ENCODE results near the gene SNRNP35. TPM values are rescaled to one million over a fixed set of nuclear protein-coding genes. Genes with fewer than 3 reads are reported as not detected.
A peak's percentile ranks its signal among the peaks of the same experiment; 100 is the strongest.
"Not testable (repeated sequence)": the region's sequence is repeated elsewhere in the genome, so short reads cannot be mapped to it uniquely, and the experiment has no call there.

SNRNP35 gene
- total and polyA plus RNA-seq, 4 experiments from 2014 or later, result 39.0 to 49.5 (median 42.2) TPM

GRCh38 chr12:123478762-123479161, 20.8 kb downstream of the SNRNP35 start:
- CTCF ChIA-PET (ENCODE audit: partially characterized antibody), result no interaction called here

GRCh38 chr12:123479442-123480180, 21.7 kb downstream of the SNRNP35 start:
- H3K4me1 Mint-ChIP-seq, result peaks cover 25 to 51% (median 38%) of the 10 kb centered on the region in 4 donors
- Histone ChIP-seq H3K4me1 (ENCODE audit: insufficient read depth, low read length) (peaks cover 31% of the 10 kb centered on the region), H3K9me3 (ENCODE audit: control insufficient read depth in 1 of 2, low read length in 2 of 2) (no peaks in the 10 kb centered on the region), H3K36me3 (ENCODE audit: insufficient read depth, low read length) (no peaks in the 10 kb centered on the region), H3K27me3 (ENCODE audit: insufficient read depth, low read length) (no peaks in the 10 kb centered on the region), H3K4me3 (ENCODE audit: low read length in 2 of 2) (no peak overlapping the region), H3K27ac (ENCODE audit: low read depth, low read length) (no peak overlapping the region)
- no peak for DNase-seq
- H3K4me3 Mint-ChIP-seq, result peak overlapping the region in 3 of 8 donors; percentile 31 to 72 (median 48)
- H3K36me3 Mint-ChIP-seq, result peaks cover 0 to 8% of the 10 kb centered on the region in 2 donors
- H3K27me3 Mint-ChIP-seq, result no peaks in the 10 kb centered on the region
- intact Hi-C loops (cut with micrococcal nuclease), result loop anchor here (10.0 kb wide), 1 partner anchor 55 kb away; the partner anchor contains the start of gene RILPL1
- CTCF ChIA-PET (ENCODE audit: partially characterized antibody), result no interaction called here
- POLR2A ChIA-PET (ENCODE audit: partially characterized antibody), result no interaction called here
- H3K9me3 Mint-ChIP-seq, result no peaks in the 10 kb centered on the region
- H3K27ac Mint-ChIP-seq, result peak overlapping the region in 6 of 7 donors; percentile 32 to 89 (median 54)

More at GRCh38 chr12:123478762-123479161, 20.8 kb downstream of the SNRNP35 start:
- no peak for DNase-seq
- peak overlapping the region in 2 of 7 donors; percentile 32 to 52 for H3K27ac Mint-ChIP-seq
- H3K4me3 Mint-ChIP-seq, result no peak overlapping the region
- H3K4me1 ChIP-seq (ENCODE audit: insufficient read depth, low read length), result peaks cover 31% of the 10 kb centered on the region
- H3K4me1 Mint-ChIP-seq, result peaks cover 22 to 49% (median 35%) of the 10 kb centered on the region in 4 donors
- no peak overlapping the region for H3K4me3 ChIP-seq (ENCODE audit: low read length in 2 of 2)
- no peaks in the 10 kb centered on the region for H3K9me3 Mint-ChIP-seq
- intact Hi-C loops (cut with micrococcal nuclease), result loop anchor here (10.0 kb wide), 1 partner anchor 56 kb away; the partner anchor contains the start of gene RILPL1
- no peak overlapping the region for H3K27ac ChIP-seq (ENCODE audit: low read depth, low read length)
- POLR2A ChIA-PET (ENCODE audit: partially characterized antibody), result no interaction called here
- H3K27me3 Mint-ChIP-seq, result no peaks in the 10 kb centered on the region
- H3K9me3 ChIP-seq (ENCODE audit: control insufficient read depth in 1 of 2, low read length in 2 of 2), result no peaks in the 10 kb centered on the region
- H3K36me3 Mint-ChIP-seq, result peaks cover 0 to 8% of the 10 kb centered on the region in 2 donors
- no peaks in the 10 kb centered on the region for H3K27me3 ChIP-seq (ENCODE audit: insufficient read depth, low read length)
- no peaks in the 10 kb centered on the region for H3K36me3 ChIP-seq (ENCODE audit: insufficient read depth, low read length)

- POLR2A ChIA-PET (ENCODE audit: partially characterized antibody), result interaction anchor here (1.1 kb wide), 1 partner anchor 22 kb away, joined by 3 read pairs; no protein-coding TSS in a partner anchor
- H3K27ac ChIP-seq (ENCODE audit: low read depth, low read length); H3K27me3 Mint-ChIP-seq; H3K9me3 Mint-ChIP-seq; intact Hi-C loops (cut with micrococcal nuclease); H3K9me3 ChIP-seq (ENCODE audit: control insufficient read depth in 1 of 2, low read length in 2 of 2); H3K4me3 Mint-ChIP-seq; H3K27me3 ChIP-seq (ENCODE audit: insufficient read depth, low read length); H3K4me3 ChIP-seq (ENCODE audit: low read length in 2 of 2); H3K36me3 ChIP-seq (ENCODE audit: insufficient read depth, low read length); H3K36me3 Mint-ChIP-seq; DNase-seq: not testable (repeated sequence)
- H3K4me1 ChIP-seq (ENCODE audit: insufficient read depth, low read length), result peaks cover 25% of the 10 kb centered on the region
- Mint-ChIP-seq H3K27ac (peak overlapping the region in 1 of 7 donors; percentile 56), H3K4me1 (peaks cover 17 to 49% (median 34%) of the 10 kb centered on the region in 4 donors)
- CTCF ChIA-PET (ENCODE audit: partially characterized antibody), result interaction anchor here (0.7 to 1.5 kb wide), 3 partner anchors 13 to 58 kb away, joined by 3 read pairs; partner anchors contain the start of gene SNRNP35
Observed at GRCh38 chr12:123481251-123481650, 23.3 kb downstream of the SNRNP35 start.

GRCh38 chr12:123482876-123483275, 24.9 kb downstream of the SNRNP35 start:
- no peak for DNase-seq
- no peak overlapping the region for H3K27ac ChIP-seq (ENCODE audit: low read depth, low read length)
- CTCF ChIA-PET (ENCODE audit: partially characterized antibody), result interaction anchor here (2.0 kb wide), 1 partner anchor 50 kb away, joined by 4 read pairs; no protein-coding TSS in a partner anchor
- Mint-ChIP-seq H3K27me3 (no peaks in the 10 kb centered on the region), H3K36me3 (no peaks in the 10 kb centered on the region), H3K27ac (peak overlapping the region in 3 of 7 donors; percentile 17 to 73 (median 70)), H3K9me3 (no peaks in the 10 kb centered on the region), H3K4me1 (peaks cover 14 to 41% (median 29%) of the 10 kb centered on the region in 4 donors), H3K4me3 (no peak overlapping the region)
- no peaks in the 10 kb centered on the region for H3K27me3 ChIP-seq (ENCODE audit: insufficient read depth, low read length)
- no peaks in the 10 kb centered on the region for H3K36me3 ChIP-seq (ENCODE audit: insufficient read depth, low read length)
- no peak overlapping the region for H3K4me3 ChIP-seq (ENCODE audit: low read length in 2 of 2)
- POLR2A ChIA-PET (ENCODE audit: partially characterized antibody), result interaction anchor here (0.6 to 0.7 kb wide), 2 partner anchors 22 to 34 kb away, joined by 3 read pairs; no protein-coding TSS in a partner anchor
- H3K9me3 ChIP-seq (ENCODE audit: control insufficient read depth in 1 of 2, low read length in 2 of 2), result no peaks in the 10 kb centered on the region
- H3K4me1 ChIP-seq (ENCODE audit: insufficient read depth, low read length), result peaks cover 25% of the 10 kb centered on the region
- intact Hi-C loops (cut with micrococcal nuclease), result no loop called here

- Mint-ChIP-seq H3K9me3 (no peaks in the 10 kb centered on the region), H3K36me3 (no peaks in the 10 kb centered on the region), H3K4me3 (peak overlapping the region in 5 of 8 donors; percentile 43 to 79 (median 58)), H3K27me3 (no peaks in the 10 kb centered on the region), H3K4me1 (peaks cover 14 to 41% (median 28%) of the 10 kb centered on the region in 4 donors), H3K27ac (peak overlapping the region; percentile 42 to 88 (median 86))
- Histone ChIP-seq H3K4me1 (ENCODE audit: insufficient read depth, low read length) (peaks cover 25% of the 10 kb centered on the region), H3K36me3 (ENCODE audit: insufficient read depth, low read length) (no peaks in the 10 kb centered on the region), H3K9me3 (ENCODE audit: control insufficient read depth in 1 of 2, low read length in 2 of 2) (no peaks in the 10 kb centered on the region), H3K4me3 (ENCODE audit: low read length in 2 of 2) (no peak overlapping the region), H3K27me3 (ENCODE audit: insufficient read depth, low read length) (no peaks in the 10 kb centered on the region), H3K27ac (ENCODE audit: low read depth, low read length) (no peak overlapping the region)
- intact Hi-C loops (cut with micrococcal nuclease), result no loop called here
- no peak for DNase-seq
- ChIA-PET POLR2A (ENCODE audit: partially characterized antibody) (interaction anchor here (0.7 kb wide), 2 partner anchors 35 to 47 kb away, joined by 3 read pairs; partner anchors contain the start of gene RILPL2), CTCF (ENCODE audit: partially characterized antibody) (interaction anchor here (2.0 kb wide), 1 partner anchor 49 kb away, joined by 4 read pairs; no protein-coding TSS in a partner anchor)
Observed at GRCh38 chr12:123483602-123484248, 25.8 kb downstream of the SNRNP35 start.

- intact Hi-C loops (cut with micrococcal nuclease), result no loop called here
- Mint-ChIP-seq H3K4me3 (no peak overlapping the region), H3K36me3 (no peaks in the 10 kb centered on the region), H3K4me1 (peaks cover 12 to 30% (median 21%) of the 10 kb centered on the region in 4 donors), H3K9me3 (no peaks in the 10 kb centered on the region), H3K27ac (no peak overlapping the region), H3K27me3 (no peaks in the 10 kb centered on the region)
- DNase-seq, result no peak
- peaks cover 18% of the 10 kb centered on the region for H3K4me1 ChIP-seq (ENCODE audit: insufficient read depth, low read length)
- no peaks in the 10 kb centered on the region for H3K27me3 ChIP-seq (ENCODE audit: insufficient read depth, low read length)
- CTCF ChIA-PET (ENCODE audit: partially characterized antibody), result no interaction called here
- POLR2A ChIA-PET (ENCODE audit: partially characterized antibody), result no interaction called here
- H3K36me3 ChIP-seq (ENCODE audit: insufficient read depth, low read length), result no peaks in the 10 kb centered on the region
- no peak overlapping the region for H3K27ac ChIP-seq (ENCODE audit: low read depth, low read length)
- H3K4me3 ChIP-seq (ENCODE audit: low read length in 2 of 2), result no peak overlapping the region
- no peaks in the 10 kb centered on the region for H3K9me3 ChIP-seq (ENCODE audit: control insufficient read depth in 1 of 2, low read length in 2 of 2)
Observed at GRCh38 chr12:123485756-123486155, 27.8 kb downstream of the SNRNP35 start.

- H3K4me3 Mint-ChIP-seq, result no peak overlapping the region
- H3K9me3 Mint-ChIP-seq, result no peaks in the 10 kb centered on the region
- intact Hi-C loops (cut with micrococcal nuclease), result no loop called here
- H3K27me3 ChIP-seq (ENCODE audit: insufficient read depth, low read length), result no peaks in the 10 kb centered on the region
- CTCF ChIA-PET (ENCODE audit: partially characterized antibody), result no interaction called here
- H3K36me3 Mint-ChIP-seq, result peaks cover 0 to 3% of the 10 kb centered on the region in 2 donors
- no peak overlapping the region for H3K4me3 ChIP-seq (ENCODE audit: low read length in 2 of 2)
- peaks cover 18% of the 10 kb centered on the region for H3K4me1 ChIP-seq (ENCODE audit: insufficient read depth, low read length)
- DNase-seq, result no peak
- peaks cover 12 to 30% (median 20%) of the 10 kb centered on the region in 4 donors for H3K4me1 Mint-ChIP-seq
- H3K36me3 ChIP-seq (ENCODE audit: insufficient read depth, low read length), result no peaks in the 10 kb centered on the region
- H3K27ac ChIP-seq (ENCODE audit: low read depth, low read length), result no peak overlapping the region
- no peak overlapping the region for H3K27ac Mint-ChIP-seq
- H3K27me3 Mint-ChIP-seq, result no peaks in the 10 kb centered on the region
- POLR2A ChIA-PET (ENCODE audit: partially characterized antibody), result no interaction called here
- H3K9me3 ChIP-seq (ENCODE audit: control insufficient read depth in 1 of 2, low read length in 2 of 2), result no peaks in the 10 kb centered on the region
Observed at GRCh38 chr12:123487428-123487827, 29.5 kb downstream of the SNRNP35 start.

Measured in CD4-positive, alpha-beta memory T cell (primary cell).